GM23248 (cell line): ENCODE results near the gene MCM9. TPM values are rescaled to one million over a fixed set of nuclear protein-coding genes. Genes with fewer than 3 reads are reported as not detected.

Experiments
- DNase-seq: peaks from one replicate; pipeline ENCODE4 v3.0.0-alpha.2; 2015
- H2AFZ ChIP-seq: fragments of 200-600 bp; sonication (generic); 2 replicates; pipeline ENCODE4 v1.6.1; 2016; ENCODE audit warnings: antibody characterized with exemption
- H3F3A ChIP-seq: fragments of 200-600 bp; sonication (generic); 2 replicates; pipeline ENCODE4 v1.6.1; 2016; ENCODE audit warnings: mild to moderate bottlenecking, antibody characterized with exemption, mixed run types; ENCODE audit not compliant: insufficient read depth
- H3K27ac ChIP-seq: fragments of 200-600 bp; sonication (generic); 2 replicates; pipeline ENCODE4 v1.5.1; 2016; ENCODE audit warnings: mild to moderate bottlenecking
- H3K27me3 ChIP-seq: fragments of 200-600 bp; sonication (generic); replicated peaks from 2 replicates; pipeline ENCODE4 v1.6.1; 2016; ENCODE audit warnings: mild to moderate bottlenecking; ENCODE audit not compliant: insufficient read depth
- H3K36me3 ChIP-seq: fragments of 200-600 bp; sonication (generic); 2 replicates; pipeline ENCODE4 v1.6.1; 2016; ENCODE audit warnings: low read depth, mild to moderate bottlenecking
- H3K4me1 ChIP-seq: fragments of 200-600 bp; sonication (generic); 2 replicates; pipeline ENCODE4 v1.6.1; 2016; ENCODE audit warnings: mild to moderate bottlenecking; ENCODE audit not compliant: insufficient read depth
- H3K4me2 ChIP-seq: fragments of 200-600 bp; sonication (generic); one replicate; pipeline ENCODE4 v1.6.1; 2016; ENCODE audit warnings: mild to moderate bottlenecking; ENCODE audit not compliant: unreplicated experiment
- H3K4me3 ChIP-seq: fragments of 200-600 bp; sonication (generic); 2 replicates; pipeline ENCODE4 v1.5.1; 2016; ENCODE audit warnings: mild to moderate bottlenecking
- H3K79me2 ChIP-seq: fragments of 200-600 bp; sonication (generic); 2 replicates; pipeline ENCODE4 v1.6.1; 2016; ENCODE audit warnings: mild to moderate bottlenecking; ENCODE audit not compliant: insufficient read depth
- H3K9ac ChIP-seq: fragments of 200-600 bp; sonication (generic); 2 replicates; pipeline ENCODE4 v1.6.1; 2016; ENCODE audit warnings: mild to moderate bottlenecking
- H3K9me2 ChIP-seq: fragments of 200-600 bp; sonication (generic); 2 replicates; pipeline ENCODE4 v1.6.1; 2016; ENCODE audit warnings: mixed run types, mild to moderate bottlenecking, moderate library complexity; ENCODE audit not compliant: insufficient read depth
- H3K9me3 ChIP-seq: fragments of 200-600 bp; sonication (generic); one replicate; pipeline ENCODE4 v1.6.1; 2017; ENCODE audit warnings: low read depth
- H4K20me1 ChIP-seq: fragments of 200-600 bp; sonication (generic); 2 replicates; pipeline ENCODE4 v1.6.0; 2016; ENCODE audit not compliant: insufficient read depth
- EZH2 ChIP-seq: fragments of 200-600 bp; sonication (generic); IDR thresholded peaks from 2 replicates; pipeline ENCODE4 v1.6.1; 2018; ENCODE audit warnings: antibody characterized with exemption, mild to moderate bottlenecking; ENCODE audit not compliant: insufficient read depth, poor library complexity, severe bottlenecking
- EZH2phosphoT487 ChIP-seq: fragments of 200-600 bp; sonication (generic); IDR thresholded peaks from 2 replicates; pipeline ENCODE4 v1.6.1; 2018; ENCODE audit warnings: antibody characterized with exemption, moderate library complexity, mild to moderate bottlenecking, low read depth; ENCODE audit not compliant: insufficient read depth
- WGBS, 2 experiments: methylation state at CpG; one replicate each; pipeline ENCODE4 v1.1.6; 2015 to 2017; ENCODE audit warnings: low lambda C conversion rate in 2 of 2, low coverage in 1 of 2; ENCODE audit errors: missing lambda C conversion rate in 2 of 2; 5-methylcytosine and 5-hydroxymethylcytosine counted together
- in situ Hi-C: fragments of 300-500 bp; cut with MboI; formaldehyde crosslinking; loops from 2 replicates; pipeline ENCODE4 v1.15.0; 2020
- polyA plus RNA-seq: library from polyadenylated mRNA; unstranded; fragments of >200 nt; fragmentation: Nextera tagmentation; extraction: Ambion mirVana; gene quantifications from 2 replicates; pipeline ENCODE4 v1.2.1, GENCODE V29; 2016
- total RNA-seq: library from RNA; depleted of rRNA; stranded (reverse); fragments of >200 nt; shearing (Covaris generic); gene quantifications from 2 replicates; pipeline ENCODE4 v1.2.3, GENCODE V29; 2014

The MCM9 gene
- total and polyA plus RNA-seq, 2 experiments from 2014 or later, result 3.2 to 6.2 TPM

- Histone ChIP-seq H3K79me2 (peaks cover 70% of the 10 kb centered on the region), H3K27ac (no peak overlapping the region), H3K9me2 (no peaks in the 10 kb centered on the region), H3K27me3 (no peaks in the 10 kb centered on the region), H4K20me1 (no peaks in the 10 kb centered on the region), H3F3A (0 out of 2 replicates have a peak, but pooled peaks cover 6% of the 10 kb centered on the region), H3K4me2 (no peak overlapping the region), H3K4me1 (peaks cover 16% of the 10 kb centered on the region; the same call in 1 of the 2 replicates), H3K9ac (no peak overlapping the region), H3K4me3 (no peak overlapping the region), H3K9me3 (no peaks in the 10 kb centered on the region), H2AFZ (no peak overlapping the region), H3K36me3 (no peaks in the 10 kb centered on the region)
- no peak for DNase-seq
- TF ChIP-seq EZH2, result no peak
- no peak for TF ChIP-seq EZH2phosphoT487
- in situ Hi-C loops, result no loop called here
- 95% methylated on average over 2 of the region's 2 CpGs for WGBS, 2 experiments
Measured at GRCh38 chr6:118877806-118878205, 57.2 kb downstream of the MCM9 start.

- Histone ChIP-seq H3K27ac (peak overlapping the region; percentile 11; the same call in 1 of the 2 replicates), H3K4me1 (peaks cover 16% of the 10 kb centered on the region; the same call in 1 of the 2 replicates), H3K27me3 (no peaks in the 10 kb centered on the region), H3K36me3 (no peaks in the 10 kb centered on the region), H3K4me3 (no peak overlapping the region), H2AFZ (no peak overlapping the region), H3K4me2 (no peak overlapping the region), H3K9me3 (no peaks in the 10 kb centered on the region), H3K9ac (no peak overlapping the region), H3K9me2 (no peaks in the 10 kb centered on the region), H4K20me1 (no peaks in the 10 kb centered on the region), H3F3A (0 out of 2 replicates have a peak, but pooled peaks cover 6% of the 10 kb centered on the region), H3K79me2 (peaks cover 67% of the 10 kb centered on the region)
- TF ChIP-seq EZH2 (no peak), EZH2phosphoT487 (no peak)
- in situ Hi-C loops, result no loop called here
- DNase-seq, result peak; percentile 48
Measured at GRCh38 chr6:118876814-118877213, 58.1 kb downstream of the MCM9 start.

DNA sequence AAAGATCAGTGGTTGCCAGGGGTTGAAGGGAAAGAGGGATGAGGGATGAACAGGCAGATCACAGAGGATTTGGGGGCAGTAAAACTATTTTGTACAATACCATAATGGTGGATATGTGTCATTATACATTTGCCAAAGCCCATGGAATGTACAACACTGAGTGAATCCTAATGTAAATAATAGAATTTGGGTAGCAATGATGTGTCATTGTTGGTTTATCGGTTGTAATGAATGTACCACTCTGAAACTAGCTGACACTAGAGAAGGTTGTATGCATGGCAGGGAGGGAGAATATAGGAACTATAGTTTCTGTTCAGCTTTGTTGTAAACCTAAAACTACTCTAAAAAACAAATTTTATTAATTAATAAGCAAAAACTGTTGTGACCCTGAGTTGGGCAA is 58.8 kb downstream of the MCM9 start:
- no peaks in the 10 kb centered on the region for H3K27me3 ChIP-seq
- peak overlapping the region; percentile 11; the same call in 1 of the 2 replicates for H3K27ac ChIP-seq
- H3K36me3 ChIP-seq, result no peaks in the 10 kb centered on the region
- in situ Hi-C loops, result no loop called here
- H3K9me2 ChIP-seq, result no peaks in the 10 kb centered on the region
- H4K20me1 ChIP-seq, result no peaks in the 10 kb centered on the region
- H3K9ac ChIP-seq, result no peak overlapping the region
- H3K4me1 ChIP-seq, result peaks cover 16% of the 10 kb centered on the region; the same call in 1 of the 2 replicates
- no peaks in the 10 kb centered on the region for H3K9me3 ChIP-seq
- no peak overlapping the region for H3K4me3 ChIP-seq
- 92 to 97% methylated on average over 1 of the region's 1 CpG for WGBS, 2 experiments
- H3F3A ChIP-seq, result 0 out of 2 replicates have a peak, but pooled peaks cover 6% of the 10 kb centered on the region
- no peak for TF ChIP-seq EZH2phosphoT487
- TF ChIP-seq EZH2, result no peak
- peaks cover 67% of the 10 kb centered on the region for H3K79me2 ChIP-seq
- peak; percentile 15 for DNase-seq
- no peak overlapping the region for H3K4me2 ChIP-seq
- no peak overlapping the region for H2AFZ ChIP-seq

GRCh38 chr6:118875672-118876071 is 59.3 kb downstream of the MCM9 start:
- Histone ChIP-seq H3K4me2 (no peak overlapping the region), H3K36me3 (no peaks in the 10 kb centered on the region), H2AFZ (no peak overlapping the region), H3K27me3 (no peaks in the 10 kb centered on the region), H3K27ac (no peak overlapping the region), H3K4me3 (no peak overlapping the region), H3K4me1 (peaks cover 16% of the 10 kb centered on the region; the same call in 1 of the 2 replicates), H3K9me2 (no peaks in the 10 kb centered on the region), H3K79me2 (peaks cover 67% of the 10 kb centered on the region), H3F3A (0 out of 2 replicates have a peak, but pooled peaks cover 6% of the 10 kb centered on the region), H4K20me1 (no peaks in the 10 kb centered on the region), H3K9me3 (no peaks in the 10 kb centered on the region), H3K9ac (no peak overlapping the region)
- WGBS, 2 experiments, result 89 to 97% methylated on average over 2 of the region's 2 CpGs
- in situ Hi-C loops, result no loop called here
- no peak for DNase-seq
- no peak for TF ChIP-seq EZH2phosphoT487
- no peak for TF ChIP-seq EZH2

DNA sequence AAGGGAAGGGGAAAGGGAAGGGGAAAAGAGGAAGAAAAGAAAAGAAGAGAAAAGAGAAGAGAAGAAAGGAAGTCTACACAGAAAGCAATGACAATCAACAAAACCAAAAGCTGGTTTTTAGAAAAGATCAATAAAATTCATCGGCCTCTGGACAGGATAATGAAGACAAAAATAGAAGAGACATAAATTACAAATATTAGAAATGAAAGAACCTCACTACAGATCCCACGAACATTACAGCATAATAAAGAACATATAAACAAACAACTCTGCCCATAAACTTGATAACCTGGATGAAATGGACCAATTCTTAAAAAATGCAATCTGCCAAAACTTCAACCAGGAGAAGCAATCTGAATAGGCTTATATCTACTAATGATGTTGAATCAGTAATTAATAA is 61.7 kb downstream of the MCM9 start:
- 0 out of 2 replicates have a peak, but pooled peaks cover 6% of the 10 kb centered on the region for H3F3A ChIP-seq
- H3K27me3 ChIP-seq, result no peaks in the 10 kb centered on the region
- no peak overlapping the region for H3K4me3 ChIP-seq
- no peaks in the 10 kb centered on the region for H3K36me3 ChIP-seq
- 93 to 95% methylated on average over 2 of the region's 2 CpGs for WGBS, 2 experiments
- in situ Hi-C loops, result no loop called here
- H3K9me3 ChIP-seq, result no peaks in the 10 kb centered on the region
- H4K20me1 ChIP-seq, result no peaks in the 10 kb centered on the region
- H3K27ac ChIP-seq, result no peak overlapping the region
- no peak overlapping the region for H2AFZ ChIP-seq
- H3K9ac ChIP-seq, result no peak overlapping the region
- H3K9me2 ChIP-seq, result no peaks in the 10 kb centered on the region
- H3K79me2 ChIP-seq, result peaks cover 70% of the 10 kb centered on the region
- H3K4me1 ChIP-seq, result peaks cover 21% of the 10 kb centered on the region
- H3K4me2 ChIP-seq, result no peak overlapping the region
- TF ChIP-seq EZH2, result no peak
- TF ChIP-seq EZH2phosphoT487, result no peak
- DNase-seq, result no peak
